Stimulated activated CD4-positive, alpha-beta T cell treated with anti-CD3 and anti-CD28 coated beads, Interleukin-4, amount 100 ng/mL, for 4 hours (primary cell): ENCODE measurements around the gene PIP5KL1.
A peak's percentile ranks its signal among the peaks of the same experiment; 100 is the strongest.

Experiments used
- DNase-seq, 2 experiments: peaks; one replicate each; pipeline ENCODE4 v3.0.0-alpha.2; 2020

Gene PIP5KL1

DNA sequence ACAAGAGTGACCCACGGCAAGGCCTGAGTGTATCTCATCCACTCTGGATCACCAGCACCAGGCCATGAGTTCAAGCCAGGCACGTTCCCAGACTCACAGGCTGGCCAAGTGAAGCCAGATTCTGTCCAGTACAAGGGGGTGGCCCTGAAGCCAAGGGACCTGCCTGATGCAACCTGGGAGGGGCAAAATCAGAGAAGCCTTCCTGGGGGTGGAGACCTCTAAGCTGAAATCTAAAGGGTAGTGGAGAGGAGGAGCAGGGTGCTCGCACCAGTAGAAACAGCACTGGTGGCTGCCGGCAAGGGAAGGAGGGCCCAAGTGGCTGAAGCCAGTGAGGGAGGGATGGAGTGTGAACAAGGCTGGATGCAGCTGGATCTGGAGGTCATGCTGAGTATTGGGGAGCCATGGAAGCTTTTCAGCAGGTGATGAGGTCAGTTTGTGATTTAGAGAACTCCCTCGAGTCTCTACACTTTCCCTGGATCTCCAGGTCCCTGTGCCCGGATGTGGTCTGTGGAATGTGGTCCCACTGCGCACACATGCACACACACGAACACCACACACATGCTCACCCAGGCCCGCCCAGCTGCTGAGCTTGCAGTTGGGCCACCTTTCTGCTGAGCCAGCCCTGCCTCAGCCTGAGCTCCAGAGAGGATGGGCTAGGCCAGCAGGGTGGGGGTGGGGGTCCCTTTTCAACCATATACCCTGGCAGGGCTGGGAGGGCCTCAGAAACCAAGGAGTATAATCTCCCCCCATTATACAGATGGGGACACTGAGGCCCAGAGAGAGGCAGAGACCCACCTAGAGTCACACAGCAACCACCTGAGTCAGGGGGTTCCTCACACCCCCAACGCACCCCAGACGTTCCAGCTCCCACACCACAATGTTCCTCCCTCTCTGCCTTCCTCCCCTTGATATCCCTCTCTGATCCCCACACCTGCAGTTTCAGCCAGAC lies 1.6 kb downstream of the PIP5KL1 start:
- no peak for DNase-seq

DNA sequence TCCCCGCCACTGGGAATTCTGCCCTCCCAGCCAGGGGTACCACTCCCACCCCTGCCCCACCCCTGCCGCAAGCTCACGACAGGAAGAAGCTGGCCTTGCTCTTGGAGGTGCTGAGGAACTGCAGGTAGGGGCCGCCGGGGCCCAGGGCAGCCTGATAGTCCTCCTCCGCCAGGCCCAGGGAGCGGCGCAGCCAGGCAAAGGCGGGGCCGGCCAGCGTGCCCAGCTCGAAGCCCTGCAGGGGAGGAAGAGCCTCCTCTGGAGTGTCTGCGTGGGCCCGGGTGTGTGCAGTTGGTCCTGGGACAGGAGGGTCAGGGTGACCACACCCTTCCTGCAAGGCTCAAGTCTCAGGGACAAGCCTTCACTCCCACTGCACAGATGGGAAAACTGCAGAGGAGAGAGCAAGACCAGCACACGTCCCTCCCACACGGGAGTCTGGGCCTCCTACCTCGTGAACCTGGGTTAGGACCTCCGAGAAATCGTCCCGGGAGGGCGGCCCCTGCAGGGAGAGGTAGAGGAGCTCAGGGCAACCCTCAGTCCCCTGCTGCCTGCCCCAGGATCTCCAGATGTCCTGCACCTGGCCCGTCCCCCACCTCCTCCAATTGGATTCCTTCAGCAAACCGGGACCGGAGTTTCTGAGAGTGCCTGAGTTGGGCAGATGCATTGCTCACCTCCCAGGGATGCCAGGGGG lies 2.4 kb downstream of the PIP5KL1 start:
- no peak for DNase-seq

DNA sequence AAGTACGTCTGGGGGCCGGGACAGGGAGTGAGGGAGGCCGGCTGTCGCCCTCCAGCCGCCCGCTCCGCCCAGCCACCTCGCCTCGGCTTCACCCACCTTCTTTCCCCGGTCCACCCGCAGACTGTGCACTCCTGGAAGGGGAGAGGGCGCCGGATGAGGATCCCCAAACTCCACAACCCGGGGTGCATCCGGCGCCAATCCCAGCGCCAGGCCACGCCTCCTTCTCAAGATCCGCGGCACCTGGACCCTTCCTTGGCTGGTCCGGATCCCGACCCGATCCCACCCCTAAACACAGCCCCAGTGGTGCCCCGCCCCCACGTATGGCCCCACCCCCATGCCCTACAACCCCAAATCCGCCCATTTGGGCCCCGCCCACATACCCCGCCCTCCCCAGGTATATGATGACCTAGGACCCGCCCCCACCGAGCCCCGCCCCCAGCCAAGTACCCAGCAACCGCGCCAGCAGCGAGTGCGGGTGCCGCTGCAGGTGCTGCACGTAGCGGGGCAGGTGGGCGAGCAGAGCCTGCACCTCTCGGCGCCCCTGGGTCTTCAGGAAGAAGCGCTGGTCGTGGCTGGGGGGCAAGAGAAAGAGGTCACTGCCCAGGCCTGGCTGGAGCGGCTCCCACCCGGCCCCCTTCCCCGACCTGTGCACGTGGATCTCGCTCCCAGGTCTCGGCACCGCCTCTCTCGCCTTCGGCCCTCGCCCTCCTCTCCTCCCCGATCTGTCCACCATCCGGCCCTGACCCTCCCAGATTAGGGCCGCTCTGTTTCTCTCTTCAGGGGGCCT lies 3.2 kb downstream of the PIP5KL1 start:
- DNase-seq, result peak; percentile 73 to 74

DNA sequence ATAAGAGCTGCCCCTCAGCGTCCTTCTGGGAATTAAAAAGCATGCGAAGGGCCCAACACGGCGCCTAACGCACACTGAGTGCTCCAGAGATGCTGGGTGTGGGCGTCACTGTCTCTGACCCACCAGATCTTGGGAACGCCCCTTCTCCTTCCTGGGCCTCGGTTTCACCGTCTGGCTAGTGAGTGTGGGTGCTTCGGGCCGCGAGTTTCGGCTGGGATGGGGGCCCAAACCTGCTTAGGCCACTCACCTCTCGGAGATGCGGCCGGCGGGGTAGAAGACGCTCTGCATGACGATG lies 3.7 kb downstream of the PIP5KL1 start:
- DNase-seq, result no peak

DNA sequence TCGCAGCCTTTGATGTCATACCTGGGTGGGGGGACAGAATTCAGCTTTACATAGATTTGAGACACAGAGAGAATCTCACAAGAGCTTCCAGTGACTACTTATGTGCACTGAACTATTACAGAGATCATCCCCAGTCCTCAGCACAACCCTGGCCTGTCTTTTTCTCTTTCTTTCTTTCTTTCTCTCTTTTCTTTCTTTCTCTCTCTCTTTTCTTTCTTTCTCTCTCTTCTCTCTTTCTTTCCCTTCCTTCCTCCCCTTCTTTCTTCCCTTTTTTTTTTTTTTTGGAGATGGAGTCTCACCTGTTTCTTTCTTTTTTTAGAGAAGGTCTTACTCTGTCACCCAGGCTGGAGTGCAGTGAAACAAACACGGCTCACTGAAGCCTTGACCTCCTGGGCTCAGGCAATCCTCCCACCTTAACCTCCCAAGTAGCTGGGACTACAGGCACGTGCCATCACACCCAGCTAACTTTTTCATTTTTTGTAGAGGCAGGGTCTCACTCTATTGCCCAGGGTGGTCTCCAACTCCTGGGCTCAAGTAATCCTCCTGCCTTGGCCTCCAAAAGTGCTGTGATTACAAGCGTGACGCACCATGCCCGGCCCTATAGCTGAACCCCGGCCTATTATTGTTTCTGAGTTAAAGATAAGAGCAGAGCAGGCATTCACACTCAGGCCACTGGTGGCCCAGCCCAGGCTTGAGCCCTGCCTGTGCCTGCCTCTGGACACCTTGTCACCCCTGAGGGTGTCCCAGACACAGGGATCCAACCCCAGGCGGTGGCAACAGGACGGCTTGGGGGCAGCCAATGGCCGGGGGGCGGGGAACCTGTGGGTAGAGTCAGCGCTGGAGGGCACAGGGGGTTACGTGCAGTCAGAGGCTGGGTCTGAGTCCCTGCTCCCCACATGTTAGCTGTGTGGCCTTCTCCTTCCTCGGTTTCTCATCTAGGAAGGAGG lies 4.3 kb downstream of the PIP5KL1 start:
- no peak for DNase-seq

DNA sequence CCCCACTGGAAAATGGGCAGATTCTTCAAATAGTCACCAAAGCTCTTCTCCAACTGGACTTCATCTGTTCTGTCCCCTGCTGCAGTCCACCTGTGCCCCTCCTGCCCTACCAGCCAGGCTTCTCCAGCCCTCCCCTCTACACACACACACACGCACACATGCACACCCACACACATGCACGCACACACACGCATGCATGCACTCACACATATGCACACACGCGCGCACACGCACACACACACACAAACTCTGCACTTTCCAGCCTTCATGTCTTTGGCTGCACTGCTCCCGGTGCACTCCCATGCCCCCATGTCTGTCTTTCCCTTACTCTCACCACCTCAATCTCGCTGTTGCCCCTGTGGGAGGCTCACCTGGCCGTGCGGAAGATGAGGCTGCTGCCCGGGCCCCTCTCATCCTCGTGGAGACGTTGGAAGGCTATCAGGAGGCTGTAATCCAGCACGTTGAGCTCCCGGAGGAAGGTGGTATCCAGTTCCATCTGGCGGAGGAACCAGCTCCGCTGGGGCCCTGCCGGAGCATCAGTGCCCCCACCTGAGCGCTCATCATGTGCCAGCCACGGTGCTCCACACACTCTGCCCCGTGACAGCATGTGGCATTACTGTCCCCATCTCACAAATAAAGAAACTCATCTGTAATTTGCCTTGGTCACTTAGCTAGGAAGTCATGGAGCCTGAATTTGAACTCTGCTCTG lies 5.7 kb downstream of the PIP5KL1 start:
- no peak for DNase-seq

DNA sequence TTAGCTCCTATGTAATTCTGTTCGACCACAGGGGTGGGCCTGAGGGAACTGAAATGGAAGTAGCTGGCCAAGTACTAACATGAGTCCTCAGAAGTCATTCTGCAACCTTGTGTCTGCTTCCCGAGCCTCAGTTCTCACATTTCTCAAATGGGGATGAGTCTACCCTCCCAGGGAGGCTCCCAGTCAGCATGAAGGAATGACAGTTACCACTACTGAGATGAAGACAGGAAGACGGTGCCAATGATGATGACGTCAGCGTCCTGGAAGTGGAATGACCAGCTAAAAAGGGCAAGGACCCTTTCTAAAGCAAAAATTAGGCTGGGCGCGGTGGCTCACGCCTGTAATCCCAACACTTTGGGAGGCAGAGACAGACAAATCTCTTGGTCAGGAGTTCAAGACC lies 6.8 kb downstream of the PIP5KL1 start:
- DNase-seq, result no peak

DNA sequence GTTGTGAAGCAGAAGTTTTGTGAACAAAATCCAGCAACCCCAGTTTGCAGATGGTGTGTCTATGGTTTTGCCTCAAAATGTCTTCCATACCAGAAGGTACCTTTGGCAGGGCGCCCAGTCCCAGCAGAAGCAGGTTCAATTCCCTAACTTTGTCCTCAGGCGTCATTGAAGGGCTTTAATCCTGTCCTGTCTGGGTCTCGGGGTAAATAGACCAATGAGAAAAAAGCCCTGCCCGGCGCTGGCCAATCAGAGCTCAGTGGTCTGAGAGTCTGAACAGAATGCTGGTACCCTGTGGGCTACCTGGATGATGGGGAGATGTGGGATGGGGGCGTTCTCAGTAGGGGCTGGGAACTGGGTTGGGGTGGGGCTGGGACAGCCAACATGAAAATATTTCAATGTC lies 7.5 kb downstream of the PIP5KL1 start:
- DNase-seq, result no peak

DNA sequence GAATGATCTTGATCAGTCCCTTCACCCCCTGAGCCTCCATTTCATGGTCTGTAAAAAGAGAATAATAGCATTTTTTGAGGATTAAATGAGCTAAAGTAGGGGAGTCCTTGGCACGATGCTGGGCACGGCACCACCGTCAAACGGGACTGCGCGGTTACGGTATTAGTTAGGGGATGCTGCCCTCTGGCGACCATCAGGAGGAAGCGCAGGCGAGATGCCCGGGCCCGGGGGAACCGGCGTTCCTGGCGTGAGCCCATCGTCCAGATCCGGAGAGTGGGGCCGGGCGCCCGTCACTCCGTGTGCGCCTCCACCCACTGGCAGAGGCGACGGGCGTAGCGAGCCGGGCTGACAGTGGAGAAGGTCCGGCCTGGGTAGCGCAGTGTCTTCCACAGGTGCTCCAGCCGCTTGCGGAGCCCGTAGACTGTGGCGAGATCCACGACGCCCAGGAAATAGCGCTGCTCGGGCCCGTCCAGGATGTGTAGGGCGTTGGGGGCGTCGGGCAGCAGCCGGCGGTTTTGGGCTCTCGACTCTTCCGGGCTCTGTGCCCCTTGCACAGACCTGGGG lies 8.9 kb downstream of the PIP5KL1 start:
- peak; percentile 64 to 76 for DNase-seq

DNA sequence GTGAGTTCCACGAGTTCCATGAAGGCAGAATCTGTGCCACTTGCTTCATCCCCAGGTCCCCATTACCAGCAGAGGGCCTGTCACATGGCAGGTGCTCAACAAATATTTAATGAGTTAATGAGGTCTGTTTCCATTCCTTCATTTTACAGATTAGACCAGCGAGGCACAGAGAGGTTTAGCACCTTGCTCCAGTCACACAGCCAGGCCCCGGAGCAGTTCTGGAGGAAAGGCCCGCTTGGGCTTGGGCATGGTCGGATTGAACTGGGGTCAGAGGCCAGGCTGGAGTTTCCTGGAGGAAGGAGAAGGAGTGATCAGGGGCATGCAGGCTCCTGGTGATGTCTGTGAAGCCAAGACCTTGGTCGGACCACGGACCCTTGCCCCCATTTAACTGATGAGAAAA lies 9.8 kb downstream of the PIP5KL1 start:
- DNase-seq, result no peak

DNA sequence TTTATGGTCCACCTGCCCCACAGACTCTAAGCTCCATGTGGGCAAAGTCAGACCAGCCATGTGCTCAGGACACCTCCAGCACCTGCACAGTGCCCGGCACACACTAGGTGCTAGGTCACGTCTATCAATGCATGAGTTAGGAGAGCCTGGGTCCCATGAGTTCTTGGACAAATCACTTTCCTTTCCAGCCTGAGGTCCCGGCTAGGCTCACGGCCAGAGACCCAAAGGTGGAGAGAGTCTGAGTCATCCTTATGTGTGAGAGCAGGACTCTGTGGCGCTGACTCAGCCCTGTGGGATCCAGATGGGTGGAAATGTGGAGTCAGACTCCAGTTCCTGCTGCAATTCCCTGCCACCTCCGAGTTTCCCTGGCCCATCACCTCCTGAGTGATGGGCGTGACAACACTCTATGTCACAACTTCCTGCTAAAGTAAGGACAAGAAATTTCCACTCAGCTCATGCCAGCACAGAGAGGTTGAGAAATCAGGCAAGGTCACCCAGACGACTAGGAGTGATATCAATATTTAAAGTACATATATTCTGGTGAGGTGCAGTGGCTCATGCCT lies 11.2 kb downstream of the PIP5KL1 start:
- no peak for DNase-seq

DNA sequence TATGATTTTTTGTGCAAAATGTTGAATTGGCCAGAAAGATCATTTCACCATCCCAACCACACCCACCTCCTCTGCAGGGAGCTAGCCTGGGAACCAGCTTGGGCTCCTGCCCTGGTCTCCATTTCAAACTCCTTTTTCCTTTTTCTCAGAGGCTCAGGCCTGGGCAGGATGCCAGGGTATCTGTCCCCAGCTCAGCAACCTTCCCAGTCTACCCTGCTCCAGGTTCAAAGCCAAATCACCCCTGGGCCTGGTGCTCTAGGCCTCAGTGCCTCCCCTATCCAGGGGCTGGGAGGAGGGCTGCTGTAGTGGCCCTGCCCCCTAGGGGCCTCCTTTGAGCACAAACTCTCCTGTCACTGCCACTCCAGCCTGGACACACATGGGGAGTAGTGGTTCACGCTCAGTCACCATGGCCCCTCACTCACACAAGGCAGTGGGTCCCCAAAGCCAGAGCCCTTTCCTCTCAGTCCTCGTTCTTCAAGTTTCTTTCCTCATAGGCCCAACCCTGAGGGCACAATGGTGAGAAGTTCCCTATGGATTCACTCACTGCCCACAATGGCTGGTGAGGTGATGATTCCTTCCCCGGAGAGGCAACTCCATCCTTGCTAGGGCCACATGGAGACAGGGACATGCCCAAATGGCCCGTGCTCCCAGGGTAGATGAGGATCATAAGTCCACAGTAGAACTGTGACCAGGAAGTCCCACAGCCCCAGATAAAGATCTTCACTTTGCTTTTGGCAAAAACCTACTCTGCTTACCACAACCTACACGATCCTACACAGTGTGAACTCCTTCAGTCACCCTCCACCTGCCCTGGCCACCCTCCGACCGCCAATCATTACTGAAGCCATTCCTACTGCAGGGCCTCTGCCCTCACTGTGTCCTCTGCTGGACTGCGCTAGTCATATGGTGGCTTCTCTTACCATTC lies 12.1 kb downstream of the PIP5KL1 start:
- DNase-seq, result no peak

DNA sequence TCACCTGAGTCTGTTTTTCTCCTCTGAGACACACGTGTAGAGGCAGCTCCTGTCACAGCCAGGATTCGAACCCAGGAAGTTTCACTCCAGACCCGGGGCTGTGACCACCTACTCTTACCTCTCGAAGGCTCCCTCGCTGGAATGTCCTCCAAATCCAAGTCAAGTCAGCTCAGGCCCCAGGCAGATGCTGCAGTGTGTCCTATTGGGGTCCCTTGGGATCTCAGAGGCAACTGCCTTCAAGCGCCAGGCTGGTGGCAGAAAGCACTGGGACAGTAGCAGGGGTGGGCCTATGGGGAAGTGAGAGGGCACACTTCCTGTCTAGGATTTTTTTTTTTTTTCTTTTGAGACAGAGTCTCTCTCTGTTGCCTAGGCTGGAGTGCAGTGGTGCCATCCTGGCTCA lies 13.0 kb downstream of the PIP5KL1 start:
- no peak for DNase-seq

DNA sequence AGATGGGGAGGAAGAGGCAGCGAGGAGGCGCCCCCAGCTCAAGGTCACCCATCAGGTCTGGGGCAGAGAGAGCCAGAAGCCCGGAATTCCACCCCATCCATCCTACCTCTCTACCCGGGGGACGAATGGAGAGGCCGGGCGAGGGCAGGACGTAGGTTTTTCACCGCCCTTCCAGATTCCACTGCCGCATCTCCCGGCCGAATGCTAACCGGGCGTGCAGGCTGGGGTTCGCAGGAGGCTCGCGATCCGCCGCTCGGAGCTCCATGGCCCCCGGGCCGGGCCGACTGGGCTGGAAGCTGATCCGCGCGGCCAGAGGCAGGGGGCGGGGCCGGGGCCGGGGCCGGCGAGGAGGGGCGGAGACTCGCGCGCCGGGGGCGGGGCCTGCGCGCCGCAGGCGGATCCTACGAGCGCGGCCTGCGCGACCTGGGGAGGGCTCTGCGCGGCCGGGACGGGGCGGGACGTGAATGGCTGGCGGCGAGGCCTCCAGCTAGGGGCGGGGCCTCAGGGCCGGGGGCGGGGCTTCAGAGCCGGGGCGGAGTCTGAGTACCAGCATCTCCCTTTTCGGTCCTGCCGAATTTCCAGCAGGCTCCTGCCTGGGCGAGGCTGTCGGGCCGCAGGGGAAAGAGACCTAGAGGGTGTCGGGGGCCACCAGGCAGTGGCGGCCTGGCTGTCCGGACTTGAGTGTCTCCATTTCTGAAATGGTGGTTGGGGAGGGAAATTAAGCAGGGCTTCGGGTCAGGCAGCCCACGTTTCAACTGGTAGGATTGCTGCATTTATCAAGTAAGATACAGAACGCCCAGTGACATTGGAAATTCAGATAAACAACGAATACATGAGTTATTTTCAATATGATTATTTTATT lies 13.6 kb downstream of the PIP5KL1 start, which contains the start of gene ST6GALNAC4:
Gene ST6GALNAC4, minus strand, starts transcription at position 322 of the 862 bp plus-strand sequence. CDS start 622 bp downstream, outside the sequence.
- peak; percentile 91 to 98 for DNase-seq

DNA sequence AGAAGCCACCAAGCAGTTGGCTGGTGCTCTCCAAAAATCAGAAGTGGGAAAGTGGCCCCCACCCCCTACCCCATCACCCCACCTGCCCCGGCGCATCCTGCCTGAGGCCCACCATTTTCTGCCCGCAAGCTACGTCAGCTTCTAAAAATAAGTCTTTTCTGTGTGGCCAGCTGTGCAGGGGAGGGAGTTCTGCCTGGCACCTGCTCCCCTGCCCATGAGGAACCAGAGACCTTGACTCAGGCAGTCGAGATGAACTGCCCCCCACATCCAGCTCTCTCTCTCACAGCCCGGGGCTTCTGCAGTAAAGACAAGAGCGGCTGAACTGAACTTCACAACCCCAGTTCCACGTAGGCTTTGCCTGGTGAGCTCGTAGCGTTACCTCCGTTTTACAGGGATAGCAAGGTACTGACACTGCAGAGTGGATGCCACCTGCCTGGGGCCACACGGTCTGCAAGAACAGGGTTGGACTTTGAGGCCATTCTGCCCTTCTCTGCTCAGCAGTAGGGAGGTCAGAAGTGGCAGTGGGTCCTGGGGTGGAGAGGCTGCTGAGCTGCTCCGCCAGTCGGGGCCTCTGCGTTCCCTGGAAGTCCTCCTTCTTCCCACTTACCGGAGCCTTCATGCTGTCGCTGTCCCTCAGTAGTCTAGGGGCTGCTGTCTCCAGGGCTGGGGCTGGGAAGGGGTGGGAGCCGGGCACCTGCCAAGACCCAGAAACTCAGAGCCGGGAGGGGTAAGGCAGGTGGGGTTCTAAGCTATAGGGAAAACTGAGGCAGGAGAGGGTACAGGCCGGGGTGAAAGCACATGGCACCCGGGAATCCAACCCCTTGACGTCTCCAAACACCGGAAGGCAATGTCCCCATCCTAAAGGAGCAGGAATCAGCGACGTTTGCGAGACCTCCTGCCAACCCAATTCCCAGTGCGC lies 14.5 kb downstream of the PIP5KL1 start:
- DNase-seq, result no peak

DNA sequence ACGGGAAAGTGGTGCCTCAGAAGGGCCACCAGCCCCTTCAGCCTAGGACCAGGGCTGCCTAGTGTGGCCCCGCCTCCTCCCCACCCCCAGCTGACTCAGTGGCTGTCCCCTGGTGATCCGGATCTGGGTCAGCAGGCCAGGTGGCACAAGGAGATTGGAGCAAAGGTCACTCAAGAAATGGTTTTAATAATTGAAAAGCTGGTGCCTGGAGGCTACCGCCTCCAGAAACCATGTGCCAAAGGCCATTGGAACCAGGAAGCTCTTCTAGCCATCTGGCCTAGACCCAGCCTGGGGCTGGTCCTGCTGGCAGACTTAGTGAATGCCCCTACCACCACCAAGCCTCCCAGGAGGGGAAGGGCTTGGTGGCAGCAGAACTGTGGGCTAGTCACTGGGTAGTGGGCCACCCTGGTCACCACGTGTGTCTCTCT lies 15.2 kb downstream of the PIP5KL1 start:
- DNase-seq, result no peak

DNA sequence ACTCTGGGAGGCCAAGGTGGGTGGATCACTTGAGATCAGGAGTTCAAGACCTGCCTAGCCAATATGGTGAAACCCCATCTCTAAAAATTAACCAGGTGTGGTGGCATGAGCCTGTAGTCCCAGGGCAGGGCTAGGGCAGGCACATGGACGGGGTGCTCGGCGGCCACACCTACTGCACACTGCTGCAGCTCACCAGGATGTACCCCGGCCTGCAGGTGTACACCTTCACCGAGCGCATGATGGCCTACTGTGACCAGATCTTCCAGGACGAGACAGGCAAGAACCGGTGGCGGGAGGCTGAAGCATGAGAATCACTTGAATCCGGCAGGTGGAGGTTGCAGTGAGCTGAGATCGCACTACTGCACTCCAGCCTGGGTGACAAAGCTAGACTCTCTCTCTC lies 16.9 kb downstream of the PIP5KL1 start:
- no peak for DNase-seq

DNA sequence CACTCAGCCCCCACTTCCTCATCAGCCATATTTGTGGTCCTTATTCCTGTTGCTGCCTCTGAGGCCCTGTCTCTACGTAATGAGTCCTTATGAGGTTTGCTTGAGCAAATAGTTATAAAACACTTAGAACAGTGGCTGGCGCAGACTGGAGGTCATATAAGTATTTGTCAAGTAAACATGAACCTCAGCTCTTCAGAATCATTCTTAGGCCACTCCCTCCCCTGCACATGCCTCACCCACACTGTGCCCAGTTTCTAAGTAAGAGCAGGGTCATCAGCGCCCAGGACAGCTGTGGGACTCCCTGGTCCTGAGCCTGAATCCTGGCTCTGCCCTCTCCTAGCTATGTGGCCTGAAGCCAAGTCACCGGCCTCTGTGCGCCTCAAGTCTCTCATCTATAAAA lies 17.7 kb downstream of the PIP5KL1 start:
- no peak for DNase-seq
